GM19023 (cell line): Measurements from ENCODE around the gene PCYT2.

Experiments used
- ATAC-seq: cut with Tn5 transposase; IDR thresholded peaks from one replicate; pipeline ENCODE4 v1.9.1; 2021; ENCODE audit warnings: mild to moderate bottlenecking, moderate library complexity; ENCODE audit not compliant: unreplicated experiment

The PCYT2 gene

DNA sequence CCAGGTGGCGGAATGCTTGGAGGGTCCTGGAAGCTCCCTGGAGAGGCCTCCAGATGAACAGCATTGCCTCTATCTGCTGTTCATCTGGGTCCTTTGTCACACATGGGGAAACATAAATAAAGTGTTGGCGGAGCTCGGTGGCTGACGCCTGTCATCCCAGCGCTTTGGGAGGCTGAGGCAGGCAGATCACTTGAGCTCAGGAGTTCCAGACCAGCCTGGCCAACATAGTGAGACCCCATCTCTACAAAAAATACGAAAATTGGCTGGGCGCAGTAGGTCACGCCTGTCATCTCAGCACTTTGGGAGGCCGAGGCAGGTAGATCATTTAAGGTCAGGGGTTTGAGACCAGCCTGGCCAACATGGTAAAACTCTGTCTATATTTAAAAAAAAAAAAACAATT is 33.7 kb upstream of the PCYT2 start:
- ATAC-seq: no peak

DNA sequence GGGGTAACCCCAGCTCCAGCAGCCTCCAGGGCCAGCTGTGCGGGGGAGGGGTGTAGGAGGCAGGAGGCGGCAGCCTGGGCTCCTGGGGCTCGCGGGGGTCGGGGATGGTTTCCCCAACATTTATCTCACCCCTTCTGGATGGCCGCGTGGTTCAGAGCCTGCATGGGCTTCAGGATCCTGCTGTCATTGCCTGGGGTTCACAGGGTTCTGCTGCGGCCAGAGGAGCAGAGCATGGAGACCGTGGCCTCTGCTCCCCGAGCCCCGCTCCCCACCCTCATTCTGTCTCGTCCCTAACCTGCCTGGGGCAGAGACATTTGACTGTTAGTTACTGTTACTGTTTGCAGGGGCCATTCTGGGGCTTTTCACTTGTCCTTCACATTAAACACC is 31.0 kb upstream of the PCYT2 start:
- no peak for ATAC-seq

DNA sequence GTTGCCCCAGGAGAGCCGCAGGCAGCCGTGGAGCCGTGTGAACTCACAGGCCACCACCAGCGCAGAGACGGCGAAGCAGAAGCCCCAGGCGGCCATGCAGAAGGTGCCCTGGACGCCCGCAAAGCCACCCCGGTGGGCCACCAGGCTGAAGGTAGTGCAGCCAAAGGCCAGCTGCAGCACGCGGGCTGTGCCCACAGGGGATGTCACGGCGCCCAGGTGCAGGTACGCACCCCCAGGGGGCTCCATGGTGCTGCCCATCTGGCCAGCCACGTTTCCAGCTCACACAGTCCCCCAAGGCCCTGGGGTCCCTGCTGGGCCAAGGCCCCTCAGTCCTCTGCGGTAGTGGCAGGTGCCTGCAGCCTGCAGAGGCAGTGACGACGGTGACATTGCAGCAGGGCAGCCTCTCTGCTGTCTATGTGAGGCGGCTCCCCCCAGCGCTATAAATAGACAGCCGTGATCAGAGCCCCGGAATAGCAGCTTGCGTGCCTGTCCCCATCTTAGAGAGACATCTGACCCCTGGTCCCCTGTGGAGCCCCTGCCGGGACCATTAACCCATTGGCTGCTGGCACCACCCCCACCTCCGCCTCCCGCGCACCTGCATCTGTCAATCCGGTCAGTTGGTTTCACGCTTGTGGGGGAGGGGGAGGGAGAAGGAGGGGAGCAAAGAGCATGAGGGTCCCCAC is 30.4 kb upstream of the PCYT2 start:
- no peak for ATAC-seq

DNA sequence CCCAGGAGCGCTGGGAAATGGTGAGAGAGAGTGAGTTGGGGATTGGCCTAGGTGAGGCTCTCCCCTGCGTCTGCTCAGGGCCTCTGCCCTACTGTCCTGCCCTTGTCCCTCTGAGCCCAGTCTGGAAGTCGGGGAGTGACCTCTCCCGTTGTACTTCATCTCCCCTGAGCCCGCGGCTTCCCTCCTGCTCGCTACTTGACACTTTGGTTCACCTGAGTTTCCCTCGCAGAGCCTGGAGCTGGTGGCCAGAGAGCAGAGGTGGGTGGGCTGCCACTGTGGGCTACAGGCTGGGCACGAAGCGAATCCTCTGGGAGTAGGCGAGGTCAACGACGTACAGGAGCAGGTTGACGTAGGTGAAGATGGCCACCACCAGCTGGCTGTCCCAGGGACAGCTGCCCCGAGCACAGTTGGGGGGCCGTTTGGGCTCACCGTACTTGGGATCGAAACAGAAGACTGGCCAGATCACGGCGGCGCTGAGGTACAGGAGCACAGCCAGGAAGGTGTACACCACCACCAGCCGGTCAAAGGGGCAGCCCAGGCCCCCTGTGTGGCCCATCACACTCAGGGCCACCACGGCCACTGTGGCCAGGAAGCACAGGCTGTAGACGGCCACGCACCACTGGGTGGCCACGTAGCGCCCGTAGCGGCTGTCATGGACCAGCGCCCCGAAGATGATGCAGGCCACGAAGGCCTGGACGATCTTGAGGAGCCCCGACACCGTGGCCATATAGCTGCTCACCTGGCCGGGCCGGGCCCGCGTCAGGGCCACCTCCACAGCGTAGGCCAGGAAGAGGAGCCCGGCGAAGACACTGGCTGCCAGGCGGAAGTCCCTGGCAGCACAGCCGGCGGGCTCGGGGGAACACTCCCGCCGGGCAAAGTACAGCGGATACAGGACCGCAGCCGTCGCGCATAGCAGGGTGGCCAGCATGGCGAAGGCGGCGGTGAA is 29.6 kb upstream of the PCYT2 start:
- no peak for ATAC-seq

DNA sequence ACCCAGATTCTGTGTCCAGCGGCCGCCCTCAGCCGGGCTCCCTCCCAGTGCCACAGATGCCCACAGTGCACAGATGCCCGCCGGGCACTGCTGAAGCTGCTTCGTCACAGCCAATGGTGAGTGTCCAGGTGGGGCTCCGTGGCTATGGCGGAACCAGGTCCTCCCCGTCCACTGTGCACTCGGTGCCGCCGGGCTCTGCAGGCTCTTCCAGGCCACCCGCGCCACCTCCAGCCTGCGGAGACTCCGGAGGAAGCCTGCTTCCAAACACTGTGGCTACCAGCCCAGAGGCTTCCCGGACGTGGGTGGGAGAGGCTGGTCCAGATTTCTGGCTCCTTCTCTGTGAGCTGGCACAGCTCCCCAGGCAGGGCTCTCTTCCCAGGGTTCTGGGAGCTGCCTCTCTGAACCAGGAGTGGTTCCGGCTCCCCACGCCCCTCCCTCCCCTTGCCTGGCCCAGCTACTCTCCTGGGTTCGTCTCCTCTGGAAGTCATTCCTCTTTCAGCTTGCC is 28.7 kb upstream of the PCYT2 start:
- ATAC-seq: no peak

DNA sequence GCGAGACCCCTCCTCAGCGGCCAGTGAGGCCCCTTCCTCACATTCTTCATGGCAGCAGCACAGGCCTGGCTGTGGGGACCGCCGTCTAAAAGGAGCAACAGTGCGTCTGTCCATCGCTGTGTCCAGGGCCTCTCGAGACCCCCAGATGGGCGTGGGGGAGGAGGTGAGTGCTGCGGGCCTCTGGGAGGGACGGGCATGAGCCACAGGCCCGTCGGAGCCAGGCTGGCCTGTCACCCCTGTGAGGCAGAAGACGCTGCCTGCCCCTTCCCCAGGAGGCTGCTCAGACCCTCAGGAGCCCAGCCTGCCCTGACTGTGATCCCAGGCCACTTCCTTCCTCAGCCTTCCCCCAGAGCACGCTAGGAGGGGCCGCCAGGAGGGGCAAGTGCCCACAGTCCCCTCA is 28.0 kb upstream of the PCYT2 start:
- no peak for ATAC-seq

DNA sequence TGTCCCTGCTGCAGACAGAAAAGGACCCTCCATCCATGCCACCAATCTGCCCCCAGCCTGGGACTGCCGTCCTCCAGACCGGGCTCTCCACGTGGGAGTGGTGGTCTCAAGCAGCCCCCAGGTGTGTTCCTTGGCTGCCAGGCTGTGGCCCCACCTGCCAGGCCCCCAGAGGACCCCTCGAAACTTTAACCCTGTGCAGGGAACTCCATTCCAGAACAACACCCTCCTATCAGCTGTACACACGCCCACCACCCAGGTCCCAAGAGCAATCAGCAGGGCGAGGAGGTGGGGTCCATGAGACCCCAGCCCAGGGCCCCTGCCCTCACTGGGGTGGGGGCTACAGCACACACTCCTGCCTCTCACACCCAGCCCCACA is 24.5 kb upstream of the PCYT2 start:
- no peak for ATAC-seq

DNA sequence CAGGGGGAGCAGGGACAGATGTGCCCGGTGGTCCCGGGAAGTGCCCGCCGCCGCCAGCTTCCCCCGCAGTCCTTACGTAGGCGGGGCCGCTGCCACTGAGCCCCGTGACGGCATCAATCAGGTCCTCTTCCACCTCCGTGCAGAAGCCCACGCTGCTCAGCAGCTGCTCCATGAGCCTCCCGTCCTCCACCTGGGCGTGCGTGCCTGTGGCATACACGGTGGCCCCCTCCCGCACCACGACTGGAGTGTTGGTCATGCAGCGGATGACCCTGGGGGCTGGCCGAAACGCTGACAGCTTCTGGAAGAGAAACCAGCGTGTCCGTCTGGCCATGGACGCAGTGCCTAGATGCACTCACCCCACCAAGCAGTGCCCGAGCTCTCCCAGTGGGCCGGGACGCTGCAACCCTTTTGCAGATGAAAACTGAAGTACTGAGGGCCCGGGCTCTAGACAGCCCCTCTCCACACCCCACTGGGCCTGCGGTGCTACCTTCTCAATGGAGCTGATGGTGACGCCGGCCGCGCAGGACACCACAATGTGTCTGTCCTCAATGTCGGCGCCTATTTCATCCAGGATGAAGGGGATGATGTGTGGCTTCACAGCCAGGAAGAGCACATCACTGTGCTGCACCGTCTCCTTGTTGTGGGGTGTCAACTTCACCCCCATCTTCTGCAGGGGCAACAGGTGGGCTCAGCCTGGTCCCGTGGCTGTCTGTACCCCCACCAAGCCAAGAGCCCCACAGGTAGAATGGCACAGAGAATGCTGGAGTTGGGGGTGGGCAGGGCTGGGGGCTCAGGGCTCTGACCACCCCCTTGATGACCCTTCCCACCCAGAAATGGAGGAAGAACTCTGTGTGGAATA is 23.9 kb upstream of the PCYT2 start:
- ATAC-seq: no peak

DNA sequence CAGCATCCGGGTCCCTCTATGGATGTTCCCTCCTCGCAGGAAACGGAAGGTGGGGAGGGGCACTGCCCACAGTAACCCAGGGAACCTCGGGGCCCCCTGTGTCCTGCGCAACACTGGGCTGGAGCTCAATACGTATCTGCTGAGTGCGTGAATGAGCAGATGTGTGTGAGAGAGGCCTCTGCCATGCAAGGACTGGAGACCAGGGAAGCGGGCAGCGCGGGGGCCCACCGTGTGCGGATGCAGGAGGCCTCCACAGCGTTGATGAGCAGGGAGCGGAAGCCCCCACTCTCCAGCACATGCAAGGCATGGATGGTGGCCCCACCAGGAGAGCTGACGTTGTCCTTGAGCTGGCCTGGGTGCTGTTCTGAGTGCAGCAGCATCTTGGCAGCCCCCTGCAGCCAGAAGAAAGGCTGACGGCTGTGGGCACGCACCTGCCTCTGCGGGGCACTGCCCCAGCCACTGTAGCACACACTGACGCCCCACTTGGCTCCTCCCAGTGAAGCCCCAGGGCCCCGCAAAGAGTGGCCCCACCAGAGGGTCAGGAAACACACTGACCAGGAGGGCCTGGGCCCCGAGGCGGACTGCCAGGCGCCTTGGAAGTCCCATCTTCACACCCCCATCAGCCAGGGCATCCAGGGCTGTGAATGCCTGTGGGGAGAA is 23.0 kb upstream of the PCYT2 start:
- no peak for ATAC-seq

DNA sequence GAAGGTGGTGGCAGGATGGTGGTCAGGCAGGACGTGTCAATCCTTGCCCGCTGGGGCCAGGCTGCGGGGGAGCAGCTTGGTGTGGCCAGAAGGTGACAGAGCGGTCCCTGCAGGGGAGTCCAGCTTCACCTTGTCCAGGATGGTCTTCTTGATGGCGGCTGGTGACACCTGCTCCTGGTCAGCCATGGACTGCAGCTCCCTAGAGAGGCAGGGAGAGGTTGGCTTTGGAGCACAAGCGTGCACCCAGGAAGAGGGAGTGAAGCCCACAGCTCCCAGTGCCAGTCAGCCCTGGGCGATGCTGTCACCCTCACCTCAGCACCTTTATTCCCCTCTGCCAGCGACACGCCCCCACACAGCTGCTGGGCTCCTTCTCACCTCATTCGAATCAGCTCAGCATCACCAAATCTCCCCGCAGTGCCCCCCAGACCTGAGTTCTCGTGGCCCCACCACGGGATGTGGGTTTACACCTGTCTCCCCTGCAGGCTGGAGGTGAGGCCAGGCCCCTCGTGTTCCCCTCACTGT is 22.0 kb upstream of the PCYT2 start:
- ATAC-seq: no peak

DNA sequence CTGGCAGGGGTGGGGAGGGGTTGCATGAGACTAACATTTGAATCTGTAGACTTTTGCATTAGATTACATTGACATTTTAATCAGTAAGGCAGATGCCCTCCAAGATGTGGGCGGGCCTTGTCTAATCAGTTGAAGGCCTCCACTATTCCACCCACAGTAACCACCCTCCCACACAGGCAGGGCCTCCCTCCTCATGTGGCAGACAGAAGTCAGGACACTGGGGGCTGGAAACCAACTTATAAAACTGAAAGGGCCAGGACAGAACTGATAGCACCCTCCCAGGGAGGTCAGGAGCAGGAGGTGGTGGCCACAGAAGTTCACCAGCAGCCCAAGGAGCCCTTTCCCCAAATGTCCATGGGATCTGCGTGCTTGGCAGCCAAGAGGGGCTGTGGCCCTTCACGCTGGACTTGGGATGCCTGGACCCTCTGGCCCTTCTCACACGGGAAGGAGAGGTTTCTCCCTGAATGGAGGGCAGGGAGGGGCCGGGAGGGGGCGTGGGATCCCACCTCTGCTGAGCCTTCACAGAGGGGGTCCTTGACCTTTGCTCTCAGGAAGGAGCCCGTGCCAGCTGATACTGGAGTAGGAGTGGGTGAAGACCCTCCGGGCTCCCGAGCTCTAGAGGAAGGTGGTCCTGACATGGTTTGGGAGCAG is 21.3 kb upstream of the PCYT2 start:
- ATAC-seq: no peak

DNA sequence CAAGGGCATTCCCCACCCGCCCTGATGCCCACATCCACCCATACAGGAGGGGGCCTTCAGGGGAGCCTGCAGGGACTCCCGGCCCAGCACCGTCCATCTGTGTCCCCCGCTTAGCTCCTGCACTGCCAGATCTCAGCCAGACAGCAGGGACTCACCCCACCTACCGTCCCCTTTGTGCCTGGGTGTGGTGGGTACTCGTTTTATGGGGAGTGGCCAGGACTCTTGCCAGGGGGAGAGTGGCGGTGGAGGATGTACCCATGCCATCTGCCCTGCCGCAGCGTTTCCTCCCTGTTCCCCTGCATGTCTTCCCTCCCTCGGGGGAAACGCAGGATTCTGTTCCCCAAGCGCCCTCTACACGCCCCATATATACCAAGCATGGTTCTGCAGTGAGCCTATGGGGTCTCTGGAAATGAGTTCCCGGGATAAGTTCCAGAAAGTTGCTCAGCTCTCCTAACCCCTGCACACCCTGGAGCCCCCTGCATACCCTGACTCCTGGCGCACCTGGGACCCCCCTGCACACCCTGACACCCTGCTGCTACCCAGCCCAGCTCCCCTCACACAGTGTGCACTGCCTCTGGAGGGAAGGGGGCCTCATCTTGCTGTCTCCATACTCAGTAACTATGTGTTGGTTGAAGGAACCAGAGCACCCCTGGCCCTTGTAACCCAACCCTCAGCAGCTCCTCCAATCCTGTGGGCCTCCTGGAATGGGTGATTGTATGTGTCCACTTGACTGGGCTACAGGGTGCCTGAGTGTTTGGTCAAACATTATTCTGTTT is 20.5 kb upstream of the PCYT2 start:
- ATAC-seq: no peak

DNA sequence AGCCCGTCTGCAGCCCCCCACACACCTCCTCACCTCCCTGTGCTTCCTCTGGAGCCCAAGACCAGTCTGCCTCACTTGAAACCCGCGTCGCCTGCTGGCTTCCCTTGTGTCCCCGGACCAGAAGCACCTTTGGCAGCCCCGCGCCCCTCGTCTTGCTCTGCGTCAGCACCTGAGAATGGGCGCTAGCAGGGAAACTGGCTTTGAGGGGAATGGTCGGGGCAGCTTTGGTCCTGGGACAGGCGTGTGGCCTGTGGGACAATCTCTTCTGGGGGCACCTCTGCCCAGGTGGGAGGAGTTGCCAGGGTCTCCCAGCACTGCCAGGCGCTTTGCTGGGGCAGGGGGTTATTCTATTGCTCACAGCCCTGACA is 20.0 kb upstream of the PCYT2 start:
- no peak for ATAC-seq

DNA sequence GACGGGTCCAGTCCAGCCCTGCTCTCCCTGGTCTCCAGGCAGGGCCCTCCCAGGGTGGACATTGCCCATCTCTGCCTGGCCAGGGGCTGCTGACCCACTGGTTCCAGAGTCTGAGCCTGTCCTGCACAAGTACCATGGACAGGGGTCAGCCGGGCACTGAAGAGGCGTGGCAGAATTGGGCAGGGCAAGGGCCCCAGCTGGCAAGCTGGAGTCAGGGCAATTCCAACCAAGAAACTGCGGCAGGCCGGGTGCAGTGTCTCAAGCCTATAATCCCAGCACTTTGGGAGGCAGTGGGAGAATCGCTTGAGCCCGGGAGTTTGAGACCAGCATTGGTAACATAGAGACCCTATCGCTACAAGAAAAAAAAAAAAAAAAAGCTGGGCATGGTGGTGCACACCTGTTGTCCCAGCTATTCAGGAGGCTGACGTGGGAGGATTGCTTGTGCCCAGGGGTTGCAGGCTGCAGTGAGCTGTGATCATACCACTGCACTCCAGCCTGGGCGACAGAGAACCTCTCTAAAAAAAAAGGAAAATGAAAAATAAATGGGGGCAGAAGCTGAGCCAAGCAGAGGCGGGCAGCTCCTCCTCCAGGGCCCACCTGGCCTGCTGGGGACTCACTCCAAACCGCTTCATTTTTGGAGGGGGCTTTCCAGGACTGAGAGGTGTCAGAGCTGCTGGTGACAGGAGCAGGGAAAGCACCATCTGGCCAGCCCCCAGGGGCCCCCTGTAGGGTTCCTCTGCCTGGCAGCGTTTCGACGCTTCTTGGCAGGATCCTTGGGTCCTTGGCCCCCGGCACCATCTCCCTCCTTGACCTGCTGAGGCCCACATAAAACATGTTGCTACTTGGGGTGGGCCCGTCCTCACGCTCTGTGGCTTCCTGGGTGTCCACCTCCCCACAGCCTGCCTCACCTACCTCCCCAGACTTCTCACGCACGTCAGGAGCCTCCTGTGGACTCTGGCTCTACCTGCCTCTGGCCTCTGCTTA is 19.2 kb upstream of the PCYT2 start:
- ATAC-seq: no peak

DNA sequence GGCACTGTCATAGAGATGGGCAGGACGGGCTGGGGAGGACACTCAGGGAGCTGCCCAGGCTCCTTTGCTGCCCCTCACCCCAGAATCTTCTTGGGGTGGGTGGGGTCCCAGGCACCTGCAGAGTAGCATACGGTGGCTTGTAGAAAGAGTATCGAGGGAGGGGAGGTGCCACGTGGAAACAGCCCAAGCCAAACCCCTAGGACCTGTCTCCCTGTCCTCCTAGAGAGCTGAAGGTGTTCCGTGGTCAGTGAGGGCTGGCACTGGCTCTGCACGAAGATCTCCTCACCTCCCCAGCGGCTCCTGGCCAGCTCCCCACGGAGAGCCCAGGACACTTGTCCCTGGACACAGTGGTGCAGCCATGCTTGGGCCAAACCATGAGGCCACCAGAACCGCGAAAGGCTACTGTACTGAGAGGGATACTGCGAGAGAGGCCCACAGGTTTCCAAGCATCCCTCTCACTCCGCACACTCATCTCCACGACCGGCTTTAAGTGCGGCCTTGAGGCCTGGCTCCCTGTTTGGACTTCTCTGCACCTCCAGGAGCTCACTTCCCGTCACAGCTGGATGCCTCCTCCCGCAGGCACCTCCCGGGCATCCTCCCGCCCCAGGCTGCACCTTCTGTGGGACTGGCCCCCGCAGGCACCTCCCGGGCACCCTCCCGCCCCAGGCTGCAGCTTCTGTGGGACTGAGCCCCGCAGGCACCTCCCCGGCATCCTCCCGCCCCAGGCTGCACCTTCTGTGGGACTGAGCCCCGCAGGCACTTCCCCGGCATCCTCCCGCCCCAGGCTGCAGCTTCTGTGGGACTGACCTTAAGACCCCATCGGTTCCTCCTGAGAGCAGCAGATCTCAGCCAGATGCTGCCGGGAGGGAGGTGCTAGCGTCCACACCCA is 18.3 kb upstream of the PCYT2 start:
- no peak for ATAC-seq

DNA sequence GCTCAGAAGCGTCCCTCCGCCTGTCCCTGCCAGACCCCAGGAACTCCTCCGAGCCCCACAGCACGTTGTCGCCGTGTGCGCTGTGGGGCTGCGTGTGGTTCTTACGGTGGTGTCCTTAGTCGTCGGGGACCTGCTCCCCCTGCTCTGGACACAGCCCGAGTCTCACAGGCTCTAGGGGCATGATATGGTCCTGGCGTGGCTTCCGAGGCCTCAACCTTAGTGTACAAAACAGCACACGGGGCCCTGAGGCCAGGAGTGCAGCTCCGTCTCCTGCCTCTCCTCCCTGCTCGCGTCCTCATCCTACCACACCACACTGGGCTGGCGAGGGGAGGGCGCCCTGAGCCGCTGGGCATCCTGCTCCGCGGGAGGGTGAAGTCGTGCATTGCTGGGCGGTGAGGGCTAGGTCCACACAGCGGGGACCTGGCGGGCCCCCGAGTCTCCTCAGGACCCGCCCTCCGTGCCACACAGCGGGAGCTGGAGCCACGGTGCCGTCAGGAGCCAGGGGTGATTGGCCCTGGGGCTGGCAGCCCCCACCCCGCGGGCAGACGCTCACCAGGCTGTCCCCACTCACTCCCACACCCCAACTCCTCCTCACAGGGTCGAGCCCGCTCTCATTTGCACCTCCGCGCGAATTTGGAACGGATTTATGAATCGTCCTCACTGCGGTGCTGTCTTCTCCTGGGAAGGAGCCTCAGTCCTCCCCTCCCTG is 17.5 kb upstream of the PCYT2 start:
- ATAC-seq: no peak
